Tibial artery (tissue), 4 donors: ENCODE data around the gene KCND2.

Experiments
- DNase-seq, 2 donors: peaks; one replicate each; pipeline ENCODE4 v3.0.0-alpha.2; 2019
- H3K27ac ChIP-seq, 2 donors: fragments of 200-600 bp; sonication (generic) in 1 of 2; 1 replicate in 1 of 2; 2 replicates in 1 of 2; pipeline ENCODE4 v1.5.1; 2018 to 2019; ENCODE audit warnings: mild to moderate bottlenecking in 1 of 2
- H3K27me3 ChIP-seq, 2 donors: fragments of 200-600 bp; sonication (generic) in 1 of 2; one replicate each; pipeline versions ENCODE4 v1.5.1 to v1.6.0; 2016 to 2019
- H3K36me3 ChIP-seq, 3 donors: fragments of 200-600 bp; sonication (generic) in 2 of 3; one replicate each; pipeline ENCODE4 v1.5.1; 2016 to 2019; ENCODE audit warnings: mild to moderate bottlenecking in 2 of 3
- H3K4me1 ChIP-seq, 4 donors: fragments of 200-600 bp; sonication (generic) in 2 of 4; 1 replicate in 3 of 4; 2 replicates in 1 of 4; pipeline ENCODE4 v1.5.1; 2016 to 2019
- H3K4me3 ChIP-seq, 2 donors: fragments of 200-600 bp; sonication (generic) in 1 of 2; 1 replicate in 1 of 2; 2 replicates in 1 of 2; pipeline ENCODE4 v1.5.1; 2018 to 2019; ENCODE audit warnings: mild to moderate bottlenecking in 2 of 2
- H3K9me3 ChIP-seq, 3 donors: fragments of 200-600 bp; sonication (generic) in 1 of 3; one replicate each; pipeline ENCODE4 v1.5.1; 2016 to 2019
- CTCF ChIP-seq, 2 experiments: fragments of 200-600 bp in 1 of 2; fragments of 450-650 bp in 1 of 2; IDR thresholded peaks; one replicate each; pipeline ENCODE4 v1.5.1; 2017 to 2019; ENCODE audit warnings: antibody characterized with exemption in 2 of 2, mild to moderate bottlenecking in 1 of 2, moderate library complexity in 1 of 2
- intact Hi-C: fragments of 100-400 bp; cut with DNase I; formaldehyde crosslinking; loops from one replicate; pipeline ENCODE4 v1.15.0; 2023; ENCODE audit warnings: low total_unique reads

KCND2 gene

GRCh38 chr7:120334475-120334874 lies 61.5 kb downstream of the KCND2 start:
- Histone ChIP-seq H3K4me3 (no peak overlapping the region), H3K27ac (no peak overlapping the region), H3K9me3 (no peaks in the 10 kb centered on the region), H3K4me1 (no peaks in the 10 kb centered on the region), H3K27me3 (no peaks in the 10 kb centered on the region), H3K36me3 (no peaks in the 10 kb centered on the region)
- no peak for TF ChIP-seq CTCF (IDR thresholded peaks at IDR 0.05)
- no peak for DNase-seq
- intact Hi-C loops: no loop called here

GRCh38 chr7:120337308-120337907 lies 64.4 kb downstream of the KCND2 start:
- Histone ChIP-seq H3K27ac (no peak overlapping the region), H3K4me3 (no peak overlapping the region), H3K9me3 (no peaks in the 10 kb centered on the region), H3K27me3 (no peaks in the 10 kb centered on the region), H3K36me3 (no peaks in the 10 kb centered on the region), H3K4me1 (no peaks in the 10 kb centered on the region)
- TF ChIP-seq CTCF (IDR thresholded peaks at IDR 0.05): peak in 1 of 2 experiments; percentile 8
- intact Hi-C loops: no loop called here
- no peak for DNase-seq

- H3K4me1 ChIP-seq: no peaks in the 10 kb centered on the region
- no peak for TF ChIP-seq CTCF (IDR thresholded peaks at IDR 0.05)
- no peaks in the 10 kb centered on the region for H3K9me3 ChIP-seq
- H3K36me3 ChIP-seq: no peaks in the 10 kb centered on the region
- intact Hi-C loops: no loop called here
- H3K27ac ChIP-seq: no peak overlapping the region
- no peak for DNase-seq
- no peaks in the 10 kb centered on the region for H3K27me3 ChIP-seq
- no peak overlapping the region for H3K4me3 ChIP-seq
These were observed 71.3 kb downstream of the KCND2 start for GRCh38 chr7:120344276-120344675.

- DNase-seq: no peak
- no peak overlapping the region for H3K4me3 ChIP-seq
- TF ChIP-seq CTCF (IDR thresholded peaks at IDR 0.05): no peak
- intact Hi-C loops: no loop called here
- H3K4me1 ChIP-seq: no peaks in the 10 kb centered on the region
- no peak overlapping the region for H3K27ac ChIP-seq
- H3K27me3 ChIP-seq: no peaks in the 10 kb centered on the region
- no peaks in the 10 kb centered on the region for H3K9me3 ChIP-seq
- H3K36me3 ChIP-seq: no peaks in the 10 kb centered on the region
These were observed 80.2 kb downstream of the KCND2 start for GRCh38 chr7:120353171-120353570.

- TF ChIP-seq CTCF (IDR thresholded peaks at IDR 0.05): no peak
- no peak overlapping the region for H3K4me3 ChIP-seq
- intact Hi-C loops: no loop called here
- no peaks in the 10 kb centered on the region for H3K27me3 ChIP-seq
- DNase-seq: no peak
- H3K4me1 ChIP-seq: no peaks in the 10 kb centered on the region
- H3K9me3 ChIP-seq: no peaks in the 10 kb centered on the region
- no peaks in the 10 kb centered on the region for H3K36me3 ChIP-seq
- H3K27ac ChIP-seq: no peak overlapping the region
These were observed 87.9 kb downstream of the KCND2 start for GRCh38 chr7:120360918-120361317.

- no peaks in the 10 kb centered on the region for H3K4me1 ChIP-seq
- no peaks in the 10 kb centered on the region for H3K36me3 ChIP-seq
These were observed 90.4 kb downstream of the KCND2 start for GRCh38 chr7:120363414-120363813.

More at GRCh38 chr7:120363414-120363813, 90.4 kb downstream of the KCND2 start:
- no peaks in the 10 kb centered on the region for H3K27me3 ChIP-seq
- H3K9me3 ChIP-seq: no peaks in the 10 kb centered on the region
- intact Hi-C loops: no loop called here
- no peak overlapping the region for H3K27ac ChIP-seq
- no peak for DNase-seq
- H3K4me3 ChIP-seq: no peak overlapping the region
- TF ChIP-seq CTCF (IDR thresholded peaks at IDR 0.05): no peak
